HG02763 (cell line): ENCODE measurements around the gene TMX1.

ENCODE experiments used
- ATAC-seq: cut with Tn5 transposase; IDR thresholded peaks from one replicate; pipeline ENCODE4 v1.9.1; 2021; ENCODE audit warnings: mild to moderate bottlenecking, moderate library complexity; ENCODE audit not compliant: unreplicated experiment

The TMX1 gene

DNA sequence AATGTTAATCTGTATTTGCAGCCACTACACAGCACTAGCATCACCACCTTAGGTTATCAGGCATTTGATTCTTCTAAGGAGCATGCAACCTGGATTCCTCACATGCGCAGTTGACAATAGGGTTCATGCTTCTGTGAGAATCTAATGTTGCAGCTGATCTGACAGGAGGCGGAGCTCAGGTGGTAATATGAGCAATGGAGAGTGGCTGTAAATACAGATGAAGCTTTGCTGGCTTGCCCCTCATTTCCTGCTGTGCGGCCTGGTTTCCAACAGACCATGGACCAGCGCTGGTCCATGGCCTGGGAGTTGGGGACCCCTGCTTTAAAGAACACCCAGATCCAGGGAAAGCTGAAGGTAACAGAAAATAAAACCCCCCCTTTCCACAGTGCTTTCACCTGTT is 51.0 kb downstream of the TMX1 start:
- no peak for ATAC-seq

DNA sequence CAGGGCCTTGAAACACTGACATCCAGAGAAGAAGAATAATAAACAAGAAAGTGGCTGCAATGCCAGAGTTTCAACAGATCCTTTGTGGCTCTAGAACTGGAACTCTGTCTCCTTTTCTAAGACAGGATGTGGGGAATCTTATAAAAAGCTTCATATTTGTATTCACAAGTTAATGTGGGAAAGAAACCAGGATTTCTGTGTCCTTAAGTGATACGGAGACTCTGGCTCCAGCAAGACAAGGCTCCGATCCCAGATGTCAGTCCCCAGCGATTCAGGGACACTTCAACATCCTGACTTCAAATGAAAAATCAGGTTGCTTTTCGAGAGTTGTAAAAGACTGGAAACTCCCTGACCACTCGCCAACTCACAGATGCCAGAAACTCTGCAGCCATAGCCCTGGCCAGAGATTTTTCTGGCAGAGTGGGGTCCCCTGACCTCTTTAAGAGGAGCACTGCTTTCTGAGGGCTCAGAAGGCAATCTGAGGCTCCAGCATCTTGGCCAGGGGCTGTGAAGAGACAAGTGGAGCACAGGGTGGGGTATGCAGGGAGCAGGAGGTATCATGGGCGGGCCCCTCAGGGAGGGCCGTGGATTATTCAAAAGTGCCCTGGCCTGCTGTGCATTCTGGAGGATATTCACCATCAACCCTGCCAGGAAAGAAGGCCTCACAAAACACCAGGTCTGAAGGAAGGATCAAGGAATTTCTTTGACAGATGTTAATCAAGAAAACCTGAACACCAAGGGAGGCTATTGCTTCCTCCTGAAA is 53.3 kb downstream of the TMX1 start:
- no peak for ATAC-seq

DNA sequence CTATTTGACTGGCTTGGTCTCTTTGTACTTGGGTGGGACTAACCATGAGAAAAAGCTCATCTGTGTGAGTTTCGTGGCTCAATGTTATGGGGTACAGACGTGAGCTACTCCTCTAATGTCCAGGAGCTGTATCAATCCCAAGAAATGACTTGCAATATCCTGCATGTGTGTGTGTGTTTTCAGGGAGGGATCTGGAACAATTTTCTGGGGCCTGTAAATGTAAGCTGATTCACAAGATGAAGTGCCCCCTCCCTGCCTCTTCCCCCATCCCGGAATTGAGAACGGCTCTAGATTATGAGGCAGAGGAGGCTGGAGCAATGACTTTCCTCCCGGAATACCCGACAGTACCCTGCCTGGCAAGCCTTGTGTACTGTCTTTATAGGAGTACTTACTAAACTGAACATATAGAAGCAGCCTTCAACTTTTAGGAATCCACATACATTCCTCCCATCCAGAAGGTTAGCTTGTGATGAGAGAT is 53.9 kb downstream of the TMX1 start:
- no peak for ATAC-seq

DNA sequence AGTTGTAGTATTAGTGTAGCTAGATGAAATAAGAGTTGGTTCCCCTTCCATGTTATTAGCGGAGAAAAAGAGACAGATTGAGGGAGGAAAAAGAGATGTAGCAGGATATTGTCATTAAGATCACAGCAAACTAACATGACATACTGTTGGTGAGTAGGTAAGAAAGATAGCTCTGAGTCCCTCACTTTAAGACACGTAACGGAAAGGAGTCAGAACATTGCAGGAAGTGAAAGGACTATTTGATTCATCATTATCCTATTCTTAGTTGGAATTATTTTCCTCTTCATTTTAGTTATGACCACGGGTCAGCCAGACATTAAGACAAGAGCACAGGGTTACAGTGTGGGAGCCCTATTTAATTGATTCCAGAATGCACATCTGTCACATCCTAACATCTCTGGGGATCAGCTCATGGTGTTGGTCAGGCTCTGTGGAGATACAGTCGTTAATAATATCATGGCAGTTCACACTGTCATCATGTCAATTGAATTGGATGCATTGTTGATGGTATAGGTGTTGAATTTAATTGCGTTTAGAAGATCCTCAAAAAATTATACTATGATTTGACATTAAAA is 55.0 kb downstream of the TMX1 start:
- ATAC-seq: no peak

DNA sequence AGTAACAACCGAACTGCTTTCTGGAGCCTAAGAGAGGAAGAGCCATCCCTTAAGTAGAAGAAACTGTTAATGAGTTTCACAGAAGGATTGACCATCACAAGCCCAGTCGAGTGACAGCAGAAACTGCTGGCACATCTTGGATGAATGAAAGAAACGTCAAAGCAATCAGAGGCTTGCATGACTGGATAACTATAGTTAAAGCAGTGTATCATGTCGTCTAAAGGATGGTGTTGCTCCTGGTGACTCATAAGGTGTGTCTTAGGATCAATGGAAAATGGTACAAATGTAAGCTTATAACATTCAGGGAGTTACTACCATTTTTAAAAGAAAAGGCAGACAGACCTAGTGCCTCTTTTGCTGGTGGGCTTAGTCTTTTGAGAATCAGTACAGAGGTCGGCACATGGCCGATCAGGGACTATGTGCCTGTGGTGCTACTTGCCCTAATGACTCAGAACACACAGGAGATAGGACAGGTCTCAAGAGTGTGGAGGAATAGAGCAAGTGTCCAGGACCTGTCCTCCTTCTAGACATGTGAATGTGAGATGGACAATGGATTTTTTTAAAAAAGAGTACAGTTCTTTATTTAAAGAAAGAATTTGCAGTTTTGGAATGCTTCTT is 55.7 kb downstream of the TMX1 start:
- no peak for ATAC-seq

DNA sequence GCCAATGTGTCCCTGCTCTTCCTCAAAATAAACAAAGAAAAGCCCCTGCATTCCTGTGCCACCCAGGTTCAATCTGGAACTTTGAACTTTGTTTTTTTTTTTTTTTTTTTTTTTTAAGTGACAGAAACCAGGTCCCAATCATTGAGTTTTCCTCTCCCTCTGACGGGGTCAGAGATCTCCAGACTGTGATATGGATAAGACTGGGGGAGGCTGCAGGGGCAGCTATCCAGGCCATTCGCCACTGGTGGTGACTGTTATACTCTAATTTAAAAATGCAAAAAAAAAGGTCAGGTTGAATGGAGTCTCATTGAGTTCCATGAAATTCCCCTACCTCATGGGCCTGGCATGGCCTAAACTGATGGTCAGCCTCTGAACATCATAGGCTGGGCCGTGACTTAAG is 57.0 kb downstream of the TMX1 start:
- no peak for ATAC-seq

DNA sequence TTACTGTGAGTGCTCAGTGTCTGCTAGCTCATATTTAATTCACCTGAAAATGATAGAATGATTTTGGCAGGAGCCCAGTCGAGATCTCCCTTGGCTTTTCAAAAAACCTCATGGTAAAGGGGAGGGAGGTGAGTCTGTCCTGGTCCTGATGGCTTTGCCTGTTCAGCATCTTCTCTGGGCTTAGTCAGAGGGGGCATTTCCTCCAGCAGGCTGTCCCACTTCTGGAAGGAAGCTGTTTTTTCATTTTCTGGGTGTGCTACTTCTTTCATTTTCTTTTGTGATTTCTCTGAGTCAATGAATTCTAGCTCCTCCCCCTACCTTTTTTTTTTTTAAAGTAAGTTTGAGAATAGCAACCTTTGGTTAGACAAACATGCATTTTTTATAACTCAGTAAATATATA is 58.8 kb downstream of the TMX1 start:
- no peak for ATAC-seq

DNA sequence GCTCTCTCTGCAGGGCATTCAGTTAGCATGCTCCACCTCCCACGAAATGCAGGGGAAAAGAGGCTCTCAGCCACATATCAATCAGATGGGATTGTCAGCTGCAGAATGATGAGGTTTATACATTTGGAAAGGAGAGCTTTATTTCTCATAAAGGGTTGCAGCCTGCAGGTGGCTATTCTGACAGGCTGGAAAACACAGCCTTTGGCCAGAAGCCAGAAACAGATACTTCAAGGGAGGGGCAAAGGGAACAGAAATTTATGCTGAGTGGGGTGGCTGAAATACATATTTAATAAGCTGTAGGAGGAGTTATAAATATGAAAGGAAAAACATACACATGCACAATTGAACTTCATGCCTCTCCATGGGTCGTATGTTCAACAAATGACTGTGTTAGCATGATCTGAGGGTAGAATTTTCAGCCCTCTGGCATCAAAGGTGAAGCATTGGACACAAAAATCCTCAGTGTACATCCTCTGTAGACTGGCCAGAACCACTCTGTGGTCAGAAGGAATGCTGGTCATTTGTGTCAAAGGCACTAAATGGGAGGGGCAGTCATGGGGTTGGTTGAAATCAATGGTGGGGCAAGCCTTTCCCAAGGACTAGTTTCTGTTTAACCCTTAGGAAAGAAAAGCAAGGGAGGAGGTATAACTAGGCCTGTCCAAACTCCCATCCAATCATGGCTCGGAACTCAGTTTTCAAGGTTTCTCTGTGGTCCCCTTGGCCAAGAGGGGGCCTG is 62.4 kb downstream of the TMX1 start:
- no peak for ATAC-seq

DNA sequence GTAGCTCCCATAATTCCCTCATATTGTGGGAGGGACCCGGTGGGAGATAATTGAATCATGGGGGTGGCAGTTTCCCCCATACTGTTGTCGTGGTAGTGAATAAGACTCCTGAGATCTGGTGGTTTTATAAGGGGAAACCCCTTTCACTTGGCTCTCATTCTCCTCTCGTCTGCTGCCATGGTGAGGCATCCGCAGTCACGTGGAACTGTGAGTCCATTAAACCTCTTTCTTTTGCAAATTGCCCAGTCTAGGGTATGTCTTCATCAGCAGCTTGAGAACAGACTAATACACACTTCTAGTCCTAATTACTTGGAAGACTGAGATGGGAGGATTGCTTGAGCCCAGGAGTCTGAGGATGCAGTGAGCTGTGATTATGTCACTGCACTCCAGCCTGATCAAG is 64.4 kb downstream of the TMX1 start:
- ATAC-seq: no peak

DNA sequence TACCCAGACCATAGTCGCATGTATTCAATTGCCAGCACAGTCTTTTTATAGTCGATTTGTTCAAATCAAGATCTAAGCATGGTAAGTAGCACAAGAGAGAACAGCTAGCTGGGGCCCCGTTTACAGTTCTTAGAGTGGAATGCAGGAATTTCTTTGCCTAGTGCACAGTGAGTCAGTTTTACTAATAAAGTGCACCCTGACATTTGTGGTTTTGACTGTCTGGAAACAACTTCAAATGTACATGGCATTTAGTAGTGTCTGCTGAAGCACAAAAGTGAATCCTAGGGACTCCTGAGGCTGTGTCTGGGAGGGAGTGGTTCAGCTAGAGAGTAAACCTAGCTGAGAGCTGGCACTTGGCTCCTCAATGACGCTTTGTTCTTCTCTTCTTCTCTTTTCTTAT is 64.9 kb downstream of the TMX1 start:
- ATAC-seq: no peak

DNA sequence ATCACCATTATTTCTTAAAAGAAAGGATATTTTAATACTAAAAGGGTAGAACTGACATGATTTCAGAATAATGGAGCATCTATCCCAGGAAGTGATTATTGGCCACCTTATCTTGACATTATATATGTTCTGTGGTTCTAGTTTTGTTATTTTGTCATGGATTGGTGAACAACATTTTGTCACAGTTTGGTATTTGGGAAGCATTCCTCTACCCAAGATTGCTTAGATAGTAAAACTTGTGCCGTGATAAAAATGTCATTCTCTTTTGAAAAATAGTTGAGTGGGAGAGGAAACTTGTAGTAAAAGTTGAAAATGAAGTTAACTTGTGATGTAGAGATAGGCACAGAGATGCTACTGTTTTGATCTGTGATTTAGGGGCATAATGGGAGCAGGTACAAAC is 65.7 kb downstream of the TMX1 start:
- no peak for ATAC-seq
